ENCODE measurements around the gene SCCPDH. TPM values are rescaled to one million over a fixed set of nuclear protein-coding genes. Genes with fewer than 3 reads are reported as not detected.
"Not testable (repeated sequence)": the region's sequence is repeated elsewhere in the genome, so short reads cannot be mapped to it uniquely, and the experiment has no call there.

The SCCPDH gene
- total and polyA plus RNA-seq, 2 donors = 35.2 to 80.2 TPM

DNA sequence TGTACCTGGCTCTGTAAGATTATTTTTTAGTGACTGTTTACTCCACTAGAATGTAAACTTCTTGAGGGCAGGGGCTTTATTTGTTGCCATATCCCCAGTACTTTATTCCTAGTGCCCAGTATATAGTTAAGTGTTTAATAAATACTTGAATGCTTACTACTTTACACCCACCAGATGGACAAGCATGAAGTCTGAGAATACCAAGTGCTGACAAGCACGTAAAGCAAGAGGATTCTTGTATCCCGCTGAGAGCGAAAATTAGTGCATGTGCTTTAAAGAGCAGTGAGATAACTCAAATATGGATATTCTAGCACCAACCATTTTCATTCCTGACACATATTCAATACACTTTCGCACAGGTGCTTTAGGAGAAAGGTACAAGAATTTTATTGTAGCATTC lies 1.5 kb upstream of the SCCPDH start:
- no peak overlapping the region for H3K4me3 ChIP-seq (ENCODE audit: low read depth, low read length)
- DNase-seq (ENCODE audit: extremely low spot score) = no peak
- WGBS = 97% methylated on average over 4 of the region's 4 CpGs

DNA sequence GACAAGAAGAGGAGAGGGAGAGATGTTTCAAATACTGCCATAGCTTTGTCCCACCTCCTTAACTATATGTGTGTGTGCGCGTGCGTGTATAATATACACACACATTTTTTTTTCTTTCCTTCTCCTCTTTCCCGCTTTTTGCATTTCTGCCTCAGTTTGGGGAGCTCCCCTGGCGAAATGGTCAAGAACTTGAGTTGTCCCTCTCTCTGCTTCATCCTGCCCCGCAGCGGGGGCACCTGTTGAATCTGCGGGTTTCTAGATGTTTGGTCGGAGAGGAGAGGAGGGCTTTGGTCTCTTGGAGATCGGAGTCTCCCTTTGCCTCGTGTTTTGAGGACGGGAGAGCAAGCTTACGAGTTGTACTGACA lies 504 bp downstream of the SCCPDH start:
- H3K36me3 ChIP-seq (ENCODE audit: insufficient read depth) = peaks cover 2% of the 10 kb centered on the region
- peak overlapping the region; percentile 83 for H3K27ac ChIP-seq (ENCODE audit: low read depth)
- H3K4me3 ChIP-seq (ENCODE audit: low read depth, low read length) = peak overlapping the region; percentile 74
- 0% methylated on average over 13 of the region's 13 CpGs for WGBS
- no peaks in the 10 kb centered on the region for H3K4me1 ChIP-seq (ENCODE audit: insufficient read depth)
- DNase-seq (ENCODE audit: extremely low spot score) = peak; percentile 63

More for the DNA sequence above, 1.5 kb upstream of the SCCPDH start:
- H3K36me3 ChIP-seq (ENCODE audit: insufficient read depth) = peaks cover 2% of the 10 kb centered on the region
- no peaks in the 10 kb centered on the region for H3K4me1 ChIP-seq (ENCODE audit: insufficient read depth)
- H3K27ac ChIP-seq (ENCODE audit: low read depth) = no peak overlapping the region

DNA sequence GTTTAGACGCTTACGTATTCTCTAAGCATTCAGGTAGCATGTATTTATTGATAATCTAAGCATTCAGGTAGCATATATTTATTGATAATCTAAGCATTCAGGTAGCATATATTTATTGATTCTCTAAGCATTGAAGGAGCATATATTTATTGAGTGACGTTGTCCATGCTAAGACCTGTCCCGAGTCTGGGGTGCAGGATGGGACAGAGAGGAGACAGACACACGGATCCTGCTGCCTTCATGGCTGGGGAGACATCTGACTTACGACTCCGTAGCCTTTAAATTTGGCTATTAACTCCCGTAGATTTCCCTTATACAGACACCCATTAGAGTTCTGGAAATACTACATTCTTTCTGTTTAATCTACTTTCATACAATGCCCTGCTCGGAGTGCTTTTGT lies 982 bp downstream of the SCCPDH start:
- H3K4me1 ChIP-seq (ENCODE audit: insufficient read depth) = no peaks in the 10 kb centered on the region
- peak overlapping the region; percentile 74 for H3K4me3 ChIP-seq (ENCODE audit: low read depth, low read length)
- no peak overlapping the region for H3K27ac ChIP-seq (ENCODE audit: low read depth)
- 41% methylated on average over 9 of the region's 9 CpGs for WGBS
- H3K36me3 ChIP-seq (ENCODE audit: insufficient read depth) = peaks cover 2% of the 10 kb centered on the region
- DNase-seq (ENCODE audit: extremely low spot score) = no peak

DNA sequence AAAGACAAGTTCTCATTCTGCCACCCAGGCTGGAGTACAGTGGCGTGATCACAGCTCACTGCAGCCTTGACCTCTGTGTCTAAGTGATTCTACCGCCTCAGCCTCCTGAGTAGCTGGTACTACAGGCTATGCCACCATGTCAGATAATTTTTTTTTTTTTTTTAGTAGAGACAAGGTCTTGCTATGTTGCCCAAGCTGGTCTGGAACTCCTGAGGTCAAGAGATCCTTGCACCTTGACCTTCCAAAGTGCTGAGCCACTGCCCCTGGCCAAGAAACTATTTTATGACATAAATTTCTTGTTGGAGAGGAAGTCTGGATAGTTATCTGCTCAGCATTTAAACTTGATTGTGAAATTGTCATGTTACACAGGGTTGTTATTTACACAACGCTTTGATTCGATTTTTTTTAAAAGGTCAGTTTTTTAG lies 2.1 kb downstream of the SCCPDH start:
- Histone ChIP-seq H3K36me3 (ENCODE audit: insufficient read depth) (peaks cover 2% of the 10 kb centered on the region), H3K27ac (ENCODE audit: low read depth) (no peak overlapping the region), H3K4me3 (ENCODE audit: low read depth, low read length) (no peak overlapping the region), H3K4me1 (ENCODE audit: insufficient read depth) (no peaks in the 10 kb centered on the region)
- WGBS = 79% methylated on average over 4 of the region's 4 CpGs
- no peak for DNase-seq (ENCODE audit: extremely low spot score)

DNA sequence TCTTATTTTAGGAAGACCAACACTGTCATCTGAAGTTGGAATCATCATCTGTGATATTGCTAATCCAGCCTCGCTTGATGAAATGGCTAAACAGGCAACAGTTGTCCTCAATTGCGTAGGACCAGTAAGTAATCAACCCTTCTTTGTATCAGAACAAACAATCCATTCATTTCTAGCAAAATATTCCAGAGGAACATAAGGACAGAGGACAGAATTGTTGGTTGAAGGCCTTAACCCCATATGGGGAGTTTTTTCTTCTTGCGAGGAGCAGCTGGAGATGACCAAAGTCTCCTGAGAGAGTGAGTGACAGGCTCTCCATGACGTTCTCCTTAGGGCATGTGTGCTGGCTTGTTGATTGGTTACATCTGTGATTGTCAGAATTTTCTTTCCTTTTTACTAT lies 2.7 kb downstream of the SCCPDH start:
- Histone ChIP-seq H3K4me3 (ENCODE audit: low read depth, low read length) (no peak overlapping the region), H3K27ac (ENCODE audit: low read depth) (no peak overlapping the region), H3K4me1 (ENCODE audit: insufficient read depth) (no peaks in the 10 kb centered on the region), H3K36me3 (ENCODE audit: insufficient read depth) (peaks cover 2% of the 10 kb centered on the region)
- WGBS = 82% methylated on average over 4 of the region's 4 CpGs
- DNase-seq (ENCODE audit: extremely low spot score) = no peak

DNA sequence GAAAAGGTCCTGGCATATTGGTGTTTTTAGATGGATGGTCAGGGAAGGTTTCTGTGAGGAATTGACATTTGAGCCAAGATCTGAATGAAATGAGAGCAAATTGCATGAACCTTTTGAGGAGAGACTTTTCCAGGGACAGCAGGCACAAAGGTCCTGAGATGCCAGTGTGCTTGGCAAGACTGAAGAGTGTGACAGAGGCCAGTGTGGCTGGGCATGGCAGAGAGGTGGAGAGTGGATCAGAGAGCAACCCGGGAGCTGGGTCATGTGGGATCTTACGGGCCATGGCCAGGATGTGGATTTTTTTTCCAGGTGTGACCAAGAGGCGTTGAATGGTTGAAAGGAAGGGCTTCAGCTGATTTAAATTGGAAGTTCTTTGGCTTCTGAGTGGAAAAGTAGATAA lies 3.4 kb downstream of the SCCPDH start:
- WGBS = 97% methylated on average over 3 of the region's 3 CpGs
- H3K4me1 ChIP-seq (ENCODE audit: insufficient read depth) = no peaks in the 10 kb centered on the region
- H3K4me3 ChIP-seq (ENCODE audit: low read depth, low read length) = no peak overlapping the region
- peaks cover 2% of the 10 kb centered on the region for H3K36me3 ChIP-seq (ENCODE audit: insufficient read depth)
- no peak overlapping the region for H3K27ac ChIP-seq (ENCODE audit: low read depth)
- no peak for DNase-seq (ENCODE audit: extremely low spot score)

DNA sequence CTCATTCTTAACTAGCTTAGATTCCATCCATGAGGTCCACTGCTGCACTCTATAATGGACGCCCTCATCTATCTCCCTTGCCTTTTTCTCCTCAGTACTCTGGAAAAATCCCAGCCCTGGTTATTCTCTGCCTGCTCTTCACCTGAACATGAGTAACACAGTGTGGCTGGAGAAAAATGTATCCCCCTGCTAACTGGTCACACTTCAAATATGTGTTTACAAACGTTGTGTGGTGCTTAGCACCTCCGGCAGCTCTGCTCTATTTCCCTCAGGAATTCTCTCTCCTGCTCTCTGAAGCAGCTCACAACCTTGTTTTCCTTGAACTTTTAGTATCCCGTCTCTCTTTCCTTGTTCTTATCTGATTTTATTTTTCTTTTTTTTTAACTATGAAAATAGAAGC lies 4.1 kb downstream of the SCCPDH start:
- 90% methylated on average over 4 of the region's 4 CpGs for WGBS
- Histone ChIP-seq H3K36me3 (ENCODE audit: insufficient read depth) (peaks cover 2% of the 10 kb centered on the region), H3K4me1 (ENCODE audit: insufficient read depth) (no peaks in the 10 kb centered on the region), H3K27ac (ENCODE audit: low read depth) (no peak overlapping the region), H3K4me3 (ENCODE audit: low read depth, low read length) (no peak overlapping the region)
- no peak for DNase-seq (ENCODE audit: extremely low spot score)

DNA sequence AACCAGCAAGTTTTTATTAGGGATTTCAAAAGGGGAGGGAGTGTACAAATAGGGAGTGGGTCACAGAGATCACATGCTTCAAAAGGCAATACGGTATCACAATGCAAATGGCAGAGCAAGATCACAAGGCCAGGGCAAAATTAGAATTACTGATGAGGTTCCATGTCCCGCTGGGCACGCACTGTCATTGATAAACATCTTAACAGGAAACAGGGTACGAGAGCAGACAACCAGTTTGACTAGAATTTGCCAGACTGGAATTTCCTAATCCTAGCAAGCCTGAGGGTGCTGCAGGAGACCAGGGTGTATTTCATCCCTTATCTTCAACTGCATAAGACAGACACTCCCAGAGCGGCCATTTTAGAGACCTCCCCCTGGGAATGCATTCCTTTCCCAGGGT lies 4.8 kb downstream of the SCCPDH start:
- H3K4me1 ChIP-seq (ENCODE audit: insufficient read depth); H3K36me3 ChIP-seq (ENCODE audit: insufficient read depth); DNase-seq (ENCODE audit: extremely low spot score); H3K27ac ChIP-seq (ENCODE audit: low read depth); H3K4me3 ChIP-seq (ENCODE audit: low read depth, low read length): not testable (repeated sequence)
- WGBS = 86% methylated on average over 5 of the region's 5 CpGs

DNA sequence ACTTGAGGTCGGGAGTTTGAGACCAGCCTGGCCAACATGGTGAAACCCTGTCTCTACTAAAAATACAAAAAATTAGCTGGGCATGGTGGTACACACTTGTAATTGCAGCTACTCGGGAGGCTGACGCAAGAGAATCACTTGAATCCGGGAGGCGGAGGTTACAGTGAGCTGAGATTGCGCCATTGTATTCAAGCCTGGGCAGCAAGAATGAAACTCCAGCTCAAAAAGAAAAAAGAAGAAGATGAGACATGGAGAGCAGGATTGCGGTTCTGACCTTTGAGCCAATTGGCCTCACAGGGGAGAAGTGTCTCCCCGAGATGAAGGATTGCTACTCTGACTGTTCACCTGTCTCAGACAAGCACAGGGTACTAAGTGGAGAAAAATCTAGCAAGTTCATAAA lies 6.6 kb downstream of the SCCPDH start:
- Histone ChIP-seq H3K4me1 (ENCODE audit: insufficient read depth) (no peaks in the 10 kb centered on the region), H3K4me3 (ENCODE audit: low read depth, low read length) (no peak overlapping the region), H3K36me3 (ENCODE audit: insufficient read depth) (peaks cover 2% of the 10 kb centered on the region), H3K27ac (ENCODE audit: low read depth) (no peak overlapping the region)
- 95% methylated on average over 8 of the region's 8 CpGs for WGBS
- no peak for DNase-seq (ENCODE audit: extremely low spot score)

DNA sequence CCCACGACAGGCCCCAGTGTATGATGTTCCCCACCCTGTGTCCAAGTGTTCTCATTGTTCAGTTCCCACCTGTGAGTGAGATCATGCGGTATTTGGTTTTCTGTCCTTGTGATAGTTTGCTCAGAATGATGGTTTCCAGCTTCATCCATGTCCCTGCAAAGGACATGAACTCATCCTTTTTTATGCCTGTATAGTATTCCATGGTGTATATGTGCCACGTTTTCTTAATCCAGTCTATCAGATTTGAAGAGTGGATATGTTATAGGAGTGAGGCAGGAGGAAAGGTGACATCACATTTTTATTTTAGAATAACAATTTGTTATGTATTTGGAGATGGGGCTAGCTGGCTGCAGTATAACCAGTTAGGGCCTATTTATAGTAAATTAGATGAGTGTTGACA lies 7.7 kb downstream of the SCCPDH start:
- WGBS = 96% methylated on average over 3 of the region's 3 CpGs
- H3K27ac ChIP-seq (ENCODE audit: low read depth); DNase-seq (ENCODE audit: extremely low spot score); H3K4me1 ChIP-seq (ENCODE audit: insufficient read depth); H3K4me3 ChIP-seq (ENCODE audit: low read depth, low read length); H3K36me3 ChIP-seq (ENCODE audit: insufficient read depth): not testable (repeated sequence)

DNA sequence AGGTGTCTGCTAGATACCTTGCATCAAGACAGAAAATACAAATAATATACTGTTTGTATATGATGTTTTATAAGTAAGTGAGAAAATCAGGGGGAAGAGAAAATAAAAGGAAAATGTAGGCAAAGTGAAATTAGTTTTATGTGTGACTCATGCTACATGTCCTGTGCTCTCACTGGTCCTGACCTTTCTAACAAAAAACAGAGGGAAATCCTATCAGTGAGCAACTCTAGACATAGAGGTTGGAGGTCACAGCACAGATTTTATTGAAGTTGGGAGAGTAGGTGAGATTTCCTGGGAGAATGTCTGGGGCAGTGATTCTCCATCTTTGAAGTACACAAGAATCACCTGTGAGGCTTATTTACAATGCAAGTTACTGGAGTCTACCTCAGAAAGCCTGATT lies 9.5 kb downstream of the SCCPDH start:
- DNase-seq (ENCODE audit: extremely low spot score) = no peak
- H3K27ac ChIP-seq (ENCODE audit: low read depth) = peak overlapping the region; percentile 38
- H3K4me1 ChIP-seq (ENCODE audit: insufficient read depth) = peaks cover 1% of the 10 kb centered on the region
- H3K36me3 ChIP-seq (ENCODE audit: insufficient read depth) = no peaks in the 10 kb centered on the region
- H3K4me3 ChIP-seq (ENCODE audit: low read depth, low read length) = no peak overlapping the region

DNA sequence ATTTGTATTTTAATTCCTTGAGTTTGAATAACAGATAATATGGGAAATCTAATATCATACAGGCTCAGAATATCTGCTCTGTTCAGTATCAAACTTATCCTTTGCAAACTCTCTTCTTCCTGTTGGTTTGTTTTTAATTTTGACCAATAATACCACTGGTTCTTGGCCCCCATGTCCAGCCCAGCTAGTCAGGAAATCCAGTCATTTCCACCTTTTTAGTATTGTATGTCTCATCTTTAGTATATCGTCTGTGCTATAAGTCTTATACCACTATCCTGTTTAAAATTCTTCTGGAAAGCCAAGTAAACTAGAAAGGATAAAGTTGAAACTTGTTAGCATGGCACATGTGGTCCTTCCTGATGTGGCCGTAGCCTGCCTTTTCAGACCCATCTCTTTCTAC lies 10.7 kb downstream of the SCCPDH start:
- H3K36me3 ChIP-seq (ENCODE audit: insufficient read depth) = peaks cover 2% of the 10 kb centered on the region
- no peak overlapping the region for H3K27ac ChIP-seq (ENCODE audit: low read depth)
- 88% methylated on average over 2 of the region's 2 CpGs for WGBS
- DNase-seq (ENCODE audit: extremely low spot score) = no peak
- H3K4me1 ChIP-seq (ENCODE audit: insufficient read depth) = peaks cover 1% of the 10 kb centered on the region
- H3K4me3 ChIP-seq (ENCODE audit: low read depth, low read length) = no peak overlapping the region

DNA sequence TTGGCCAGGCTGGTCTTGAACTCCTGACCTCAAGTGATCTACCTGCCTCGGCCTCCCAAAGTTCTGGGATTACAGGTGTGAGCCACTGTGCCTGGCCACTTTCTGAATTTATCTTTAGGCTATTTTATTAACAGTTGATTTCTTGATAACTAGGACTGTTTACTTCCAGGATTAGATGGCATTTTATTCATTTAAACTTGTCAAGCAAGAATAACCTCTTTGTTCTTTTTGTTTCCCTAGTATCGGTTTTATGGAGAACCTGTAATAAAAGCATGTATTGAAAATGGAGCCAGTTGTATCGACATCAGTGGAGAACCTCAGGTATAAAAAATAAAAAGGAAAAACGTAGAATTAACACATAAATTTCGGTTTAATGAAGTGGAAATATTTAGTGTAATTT lies 11.5 kb downstream of the SCCPDH start:
- no peak overlapping the region for H3K27ac ChIP-seq (ENCODE audit: low read depth)
- H3K4me3 ChIP-seq (ENCODE audit: low read depth, low read length) = no peak overlapping the region
- H3K4me1 ChIP-seq (ENCODE audit: insufficient read depth) = peaks cover 1% of the 10 kb centered on the region
- no peak for DNase-seq (ENCODE audit: extremely low spot score)
- WGBS = 89% methylated on average over 5 of the region's 5 CpGs
- peaks cover 2% of the 10 kb centered on the region for H3K36me3 ChIP-seq (ENCODE audit: insufficient read depth)

DNA sequence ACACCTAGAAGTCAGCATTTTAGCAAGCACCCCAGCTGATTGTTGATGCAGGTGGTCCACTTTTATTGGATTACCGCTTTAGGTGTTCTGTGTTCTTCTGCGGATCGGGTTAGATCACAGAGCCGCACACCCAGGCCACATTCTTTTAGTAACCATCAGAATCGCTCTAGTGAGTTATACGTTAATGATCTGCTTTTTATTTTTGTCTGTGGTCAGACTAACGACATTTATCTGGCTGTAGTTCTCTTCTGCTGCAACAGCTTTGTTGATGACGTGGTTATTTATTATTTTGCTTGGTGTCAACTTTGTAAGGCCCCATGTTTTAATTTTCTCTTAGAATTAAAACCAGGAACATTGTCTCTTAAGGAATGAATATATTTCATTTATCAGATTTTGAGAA lies 18.2 kb downstream of the SCCPDH start:
- H3K27ac ChIP-seq (ENCODE audit: low read depth) = no peak overlapping the region
- H3K4me1 ChIP-seq (ENCODE audit: insufficient read depth) = no peaks in the 10 kb centered on the region
- H3K4me3 ChIP-seq (ENCODE audit: low read depth, low read length) = no peak overlapping the region
- no peak for DNase-seq (ENCODE audit: extremely low spot score)
- WGBS = 92% methylated on average over 8 of the region's 8 CpGs
- H3K36me3 ChIP-seq (ENCODE audit: insufficient read depth) = peaks cover 7% of the 10 kb centered on the region

DNA sequence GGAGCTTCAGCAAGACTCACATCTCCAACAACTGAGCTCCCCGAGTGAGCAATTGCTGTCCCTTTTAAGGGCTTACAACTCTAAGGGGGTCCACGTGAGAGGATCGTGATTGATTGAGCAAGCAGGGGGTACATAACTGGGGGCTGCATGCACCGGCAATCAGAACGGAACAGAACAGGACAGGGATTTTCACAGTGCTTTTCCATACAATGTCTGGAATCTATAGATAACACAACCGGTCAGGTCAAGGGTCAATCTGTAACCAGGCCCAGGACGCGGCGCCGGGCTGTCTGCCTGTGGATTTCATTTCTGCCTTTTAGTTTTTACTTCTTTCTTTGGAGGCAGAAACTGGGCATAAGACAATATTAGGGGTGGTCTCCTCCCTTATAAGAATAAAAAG lies 21.9 kb downstream of the SCCPDH start:
- DNase-seq (ENCODE audit: extremely low spot score); H3K4me1 ChIP-seq (ENCODE audit: insufficient read depth); H3K4me3 ChIP-seq (ENCODE audit: low read depth, low read length); H3K27ac ChIP-seq (ENCODE audit: low read depth); H3K36me3 ChIP-seq (ENCODE audit: insufficient read depth): not testable (repeated sequence)
- 89% methylated on average over 9 of the region's 10 CpGs for WGBS

Data from urinary bladder (tissue), 4 donors.